B cell (primary cell): ENCODE results near the gene ANKRD28. TPM values are rescaled to one million over a fixed set of nuclear protein-coding genes. Genes with fewer than 3 reads are reported as not detected.

Experiments
- ATAC-seq: fragments of 200-7000 bp; cut with Tn5 transposase; one replicate; pipeline ENCODE4 v1.10.0; 2021; ENCODE audit warnings: low read depth, mild to moderate bottlenecking, moderate number of reproducible peaks, moderate library complexity
- CTCF ChIA-PET: fragments of 350-600 bp; sonication (Branson Sonifier 250); formaldehyde crosslinking; loops from one replicate; lab custom pipeline; 2021; ENCODE audit warnings: antibody characterized with exemption, inconsistent platforms; lab: Charles Lee
- POLR2A ChIA-PET: fragments of 350-600 bp; sonication (Branson Sonifier 250); formaldehyde crosslinking; loops from one replicate; lab custom pipeline; 2021; ENCODE audit warnings: antibody characterized with exemption; lab: Charles Lee
- DNase-seq: peaks from one replicate; pipeline ENCODE4 v3.0.0; 2013
- H2AFZ ChIP-seq: 2 replicates; pipeline ENCODE4 v1.6.1; 2012; ENCODE audit warnings: mild to moderate bottlenecking, low read depth, low read length; ENCODE audit not compliant: insufficient read depth, poor library complexity, severe bottlenecking
- H3K27ac ChIP-seq, 2 donors: 1 replicate in 1 of 2; 2 replicates in 1 of 2; pipeline ENCODE4 v1.5.1; 2012 to 2013; ENCODE audit warnings: low read length in 2 of 2, mild to moderate bottlenecking in 2 of 2, moderate library complexity in 1 of 2
- H3K27me3 ChIP-seq, 4 experiments: fragments of 200-600 bp in 1 of 4; sonication (generic) in 1 of 4; replicated peaks in 1 of 4; 1 replicate in 2 of 4; 2 replicates in 2 of 4; pipeline versions ENCODE4 v1.6.1 to v1.7.0; 2013 to 2016; ENCODE audit warnings: low read length in 3 of 4, mild to moderate bottlenecking in 2 of 4, mixed read lengths in 1 of 4, moderate library complexity in 1 of 4; ENCODE audit not compliant: insufficient read depth in 4 of 4, control insufficient read depth in 3 of 4; ENCODE audit errors: control extremely low read depth in 1 of 4
- H3K36me3 ChIP-seq, 2 experiments: replicated peaks in 1 of 2; 1 replicate in 1 of 2; 2 replicates in 1 of 2; pipeline versions ENCODE4 v1.6.1 to v1.7.1; 2013; ENCODE audit warnings: low read length in 1 of 2; ENCODE audit not compliant: insufficient read depth in 2 of 2, control insufficient read depth in 1 of 2; ENCODE audit errors: control extremely low read depth in 1 of 2, extremely low read depth in 1 of 2
- H3K4me1 ChIP-seq, 2 donors: fragments of 200-600 bp in 1 of 2; sonication (generic) in 1 of 2; 1 replicate in 1 of 2; 2 replicates in 1 of 2; pipeline versions ENCODE4 v1.5.1 to v1.6.1; 2013 to 2017; ENCODE audit warnings: low read length in 2 of 2; ENCODE audit not compliant: control insufficient read depth in 2 of 2, insufficient read depth in 2 of 2
- H3K4me2 ChIP-seq: replicated peaks from 2 replicates; pipeline ENCODE3; 2012; ENCODE audit warnings: mild to moderate bottlenecking, low read depth, low read length; ENCODE audit not compliant: poor library complexity, severe bottlenecking
- H3K4me3 ChIP-seq, 5 experiments: fragments of 200-600 bp in 1 of 5; sonication (generic) in 1 of 5; 1 replicate in 3 of 5; 2 replicates in 2 of 5; pipeline versions ENCODE4 v1.5.1 to v1.7.0; 2011 to 2016; ENCODE audit warnings: low read length in 4 of 5, mild to moderate bottlenecking in 4 of 5, low read depth in 2 of 5, control low read depth in 1 of 5, moderate library complexity in 1 of 5; ENCODE audit not compliant: insufficient read depth in 1 of 5; ENCODE audit errors: control extremely low read depth in 1 of 5, extremely low read depth in 1 of 5
- H3K79me2 ChIP-seq: fragments of 200-600 bp; sonication (generic); one replicate; pipeline ENCODE4 v1.6.0; 2016; ENCODE audit warnings: low read length; ENCODE audit not compliant: control insufficient read depth, insufficient read depth
- H3K9ac ChIP-seq: fragments of 200-600 bp; sonication (generic); 2 replicates; pipeline ENCODE4 v1.6.1; 2017; ENCODE audit warnings: mild to moderate bottlenecking, low read length, moderate library complexity
- H3K9me3 ChIP-seq, 3 donors: one replicate each; pipeline versions ENCODE4 v1.6.1 to v1.7.1; 2013; ENCODE audit warnings: low read length in 2 of 3; ENCODE audit not compliant: control insufficient read depth in 2 of 3, insufficient read depth in 1 of 3; ENCODE audit errors: control extremely low read depth in 1 of 3
- H4K20me1 ChIP-seq: 2 replicates; pipeline ENCODE4 v1.6.0; 2012; ENCODE audit warnings: mild to moderate bottlenecking, low read length; ENCODE audit not compliant: insufficient read depth, control insufficient read depth, poor library complexity, severe bottlenecking
- H3K27ac Mint-ChIP-seq: one replicate; pipeline ENCODE4 v1.8.0; 2021; ENCODE audit warnings: mixed read lengths
- H3K27me3 Mint-ChIP-seq: one replicate; pipeline ENCODE4 v1.8.0; 2021; ENCODE audit warnings: mixed read lengths
- H3K4me1 Mint-ChIP-seq: one replicate; pipeline ENCODE4 v1.8.0; 2021; ENCODE audit warnings: mixed read lengths
- H3K4me3 Mint-ChIP-seq: one replicate; pipeline ENCODE4 v1.8.0; 2021; ENCODE audit warnings: mixed read lengths
- H3K9me3 Mint-ChIP-seq: one replicate; pipeline ENCODE4 v1.8.0; 2022; ENCODE audit warnings: mixed read lengths; ENCODE audit not compliant: insufficient read depth
- CTCF ChIP-seq: fragments of 200-600 bp; IDR thresholded peaks from one replicate; pipeline ENCODE4 v1.8.0; 2022; ENCODE audit warnings: antibody characterized with exemption, mild to moderate bottlenecking
- EZH2 ChIP-seq: IDR thresholded peaks from 2 replicates; pipeline ENCODE4 v1.6.1; 2012; ENCODE audit warnings: borderline replicate concordance, low read depth, mild to moderate bottlenecking, moderate library complexity, low read length; ENCODE audit not compliant: insufficient read depth, poor library complexity, severe bottlenecking
- WGBS: methylation state at CpG from one replicate; pipeline ENCODE4 v1.1.5; 2013; ENCODE audit warnings: missing lambda C conversion rate; ENCODE audit not compliant: insufficient coverage; 5-methylcytosine and 5-hydroxymethylcytosine counted together
- intact Hi-C: fragments of 100-400 bp; cut with micrococcal nuclease; formaldehyde crosslinking; loops from one replicate; pipeline ENCODE4 v1.10.0; 2022
- polyA plus RNA-seq: library from polyadenylated mRNA; depleted of rRNA; stranded (reverse); fragments of >200 nt; gene quantifications from 2 replicates; pipeline ENCODE4 v1.2.3, GENCODE V29; 2012
- total RNA-seq, 2 donors: library from RNA; stranded (reverse); fragments of 120-200 nt in 1 of 2; gene quantifications; 1 replicate in 1 of 2; 2 replicates in 1 of 2; pipeline versions ENCODE4 v1.2.3 to v1.2.4, GENCODE V29; 2013 to 2022

The ANKRD28 gene
- total and polyA plus RNA-seq, 2 donors (not counting 1 experiment from before 2014, with no cell fraction given): 20.7 to 37.4 TPM

DNA sequence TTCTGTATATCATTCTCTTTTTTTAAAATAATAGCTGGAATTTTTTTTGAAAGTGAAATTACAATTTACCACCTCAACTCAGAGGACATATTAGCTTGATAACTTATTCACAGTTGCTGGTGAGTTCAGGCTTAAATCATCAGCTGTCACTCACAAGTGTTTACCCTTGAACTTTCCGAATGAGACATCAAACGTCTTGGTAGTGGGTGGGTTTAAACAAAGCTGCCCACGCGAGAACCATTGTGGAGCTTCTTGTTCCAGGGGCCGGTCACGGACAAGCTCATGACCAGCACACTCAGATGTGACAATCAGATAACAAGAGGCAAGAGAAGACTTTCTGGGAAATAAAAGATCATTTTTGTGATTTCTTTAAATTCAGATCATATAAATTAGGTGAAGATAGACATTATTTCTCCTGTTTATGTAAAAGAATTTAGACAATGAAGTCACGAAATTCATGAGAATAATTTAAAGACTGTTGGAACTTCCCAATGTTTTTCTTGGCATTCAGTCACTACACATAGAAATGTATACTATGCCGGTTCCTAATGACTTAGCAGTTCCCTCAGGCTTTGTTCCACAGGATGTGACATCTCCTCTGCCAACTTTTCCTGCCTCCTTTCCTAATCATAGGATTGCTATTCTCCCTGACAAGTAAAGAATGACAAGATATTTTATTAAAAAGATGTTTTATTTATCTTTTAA lies 167.0 kb downstream of the ANKRD28 start:
- Histone ChIP-seq H3K4me3 (peak overlapping the region in 1 of 5 experiments; percentile 4), H3K27ac (no peak overlapping the region), H3K4me1 (peaks cover 7 to 9% of the 10 kb centered on the region in 2 donors), H3K79me2 (peaks cover 7% of the 10 kb centered on the region), H3K9ac (peak overlapping the region; percentile 1), H3K36me3 (no peaks in the 10 kb centered on the region), H3K27me3 (no peaks in the 10 kb centered on the region), H4K20me1 (no peaks in the 10 kb centered on the region), H3K4me2 (peak overlapping the region; percentile 43), H2AFZ (no peak overlapping the region), H3K9me3 (no peaks in the 10 kb centered on the region)
- DNase-seq (no peak), ATAC-seq (peak; percentile 22)
- Mint-ChIP-seq H3K4me3 (no peak overlapping the region), H3K9me3 (no peaks in the 10 kb centered on the region), H3K27ac (no peak overlapping the region), H3K27me3 (no peaks in the 10 kb centered on the region), H3K4me1 (peaks cover 14% of the 10 kb centered on the region)
- WGBS: 29% methylated on average over 4 of the region's 8 CpGs
- CTCF ChIA-PET: interaction anchor here (0.7 to 6.7 kb wide), 21 partner anchors 12 to 618 kb away, joined by 3 to 87 read pairs (median 4); partner anchors contain the start of gene ANKRD28
- TF ChIP-seq CTCF: no peak
- no peak for TF ChIP-seq EZH2
- intact Hi-C loops: loop anchor here (1.0 to 2.0 kb wide), 2 partner anchors 68 to 182 kb away; no protein-coding TSS in a partner anchor
- POLR2A ChIA-PET: no interaction called here
